ENCODE measurements around the gene DOCK7.
A peak's percentile ranks its signal among the peaks of the same experiment; 100 is the strongest.
"Not testable (repeated sequence)": the region's sequence is repeated elsewhere in the genome, so short reads cannot be mapped to it uniquely, and the experiment has no call there.

The DOCK7 gene

GRCh38 chr1:62544570-62544969 is 143.6 kb downstream of the DOCK7 start:
- no peak for TF ChIP-seq CTCF (IDR thresholded peaks at IDR 0.05; ENCODE audit: extremely low read depth, missing control alignments)
- no peak for DNase-seq (ENCODE audit: low spot score)

DNA sequence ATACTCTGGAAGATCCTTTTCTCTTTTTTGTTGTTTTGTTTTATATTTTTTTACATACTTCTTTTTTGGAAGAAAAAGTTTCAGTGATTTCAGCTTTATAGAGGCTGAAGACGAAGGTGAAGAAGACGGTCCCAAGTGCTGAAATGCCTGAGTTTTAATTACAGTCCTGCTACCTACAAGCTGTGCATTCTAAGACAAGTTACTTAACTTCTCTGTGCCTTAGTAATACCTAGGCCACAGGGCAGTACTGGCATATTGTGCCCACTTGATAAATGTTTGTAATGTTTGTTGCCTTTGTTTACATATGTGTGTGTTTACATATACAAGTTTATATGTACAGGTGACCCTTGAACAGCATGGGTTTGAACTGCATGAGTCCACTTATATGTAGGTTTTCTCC is 147.1 kb downstream of the DOCK7 start:
- TF ChIP-seq CTCF (IDR thresholded peaks at IDR 0.05; ENCODE audit: extremely low read depth, missing control alignments) = no peak
- DNase-seq (ENCODE audit: low spot score) = no peak

DNA sequence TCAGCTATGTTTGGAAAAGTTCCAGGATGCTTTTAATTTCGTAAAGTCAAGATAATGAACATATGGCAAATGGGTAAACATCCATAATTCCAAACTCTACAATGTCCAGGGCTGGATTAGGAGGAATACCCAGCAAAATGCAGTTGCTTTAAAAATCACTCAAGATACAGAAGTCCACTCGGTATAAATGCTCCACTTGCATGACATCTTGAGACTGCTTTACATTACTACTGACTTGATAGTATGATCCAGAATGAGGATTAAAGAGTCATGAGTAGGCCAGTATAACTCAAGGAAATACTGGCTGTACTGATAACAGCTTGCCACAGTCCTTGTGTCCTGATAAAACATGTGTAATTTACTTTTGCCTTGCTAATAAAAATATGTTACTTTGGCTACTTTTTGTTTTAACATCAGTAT is 149.1 kb downstream of the DOCK7 start:
- DNase-seq (ENCODE audit: low spot score) = no peak

GRCh38 chr1:62536865-62537264 is 151.3 kb downstream of the DOCK7 start:
- no peak for TF ChIP-seq CTCF (IDR thresholded peaks at IDR 0.05; ENCODE audit: extremely low read depth, missing control alignments)
- DNase-seq (ENCODE audit: low spot score) = no peak

More for the DNA sequence above, 149.1 kb downstream of the DOCK7 start:
- TF ChIP-seq CTCF (IDR thresholded peaks at IDR 0.05; ENCODE audit: extremely low read depth, missing control alignments) = no peak

DNA sequence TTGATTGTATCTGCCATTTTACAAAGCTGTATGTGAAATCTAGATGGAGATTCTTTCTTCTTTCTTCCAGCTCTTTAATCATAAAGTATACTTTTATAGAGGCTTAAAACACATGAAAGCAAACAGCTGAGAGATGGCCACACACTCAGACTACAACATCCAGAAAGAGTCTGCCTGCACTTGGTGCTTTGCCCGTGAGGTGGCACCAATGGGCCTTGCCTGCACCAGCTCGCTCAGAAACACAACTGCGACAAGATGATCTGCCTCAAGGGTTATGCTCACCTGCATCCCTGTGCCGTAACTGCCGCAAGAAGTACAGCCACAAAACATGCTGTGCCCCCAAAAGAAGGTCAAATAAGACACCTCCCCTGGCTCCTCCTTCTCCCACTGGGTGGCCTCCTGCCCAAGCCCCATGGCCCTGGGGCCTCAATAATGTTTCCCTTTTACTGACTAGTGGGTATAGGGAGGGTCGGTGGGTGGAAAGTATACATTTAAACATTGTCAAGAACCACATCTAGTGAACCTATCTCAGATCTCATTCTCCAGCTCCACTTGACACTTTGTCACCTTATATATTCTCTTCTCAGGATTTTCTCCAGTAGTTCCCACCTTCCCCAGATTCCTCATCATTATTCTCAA is 157.6 kb downstream of the DOCK7 start:
- no peak for DNase-seq (ENCODE audit: low spot score)
- no peak for TF ChIP-seq CTCF (IDR thresholded peaks at IDR 0.05; ENCODE audit: extremely low read depth, missing control alignments)

DNA sequence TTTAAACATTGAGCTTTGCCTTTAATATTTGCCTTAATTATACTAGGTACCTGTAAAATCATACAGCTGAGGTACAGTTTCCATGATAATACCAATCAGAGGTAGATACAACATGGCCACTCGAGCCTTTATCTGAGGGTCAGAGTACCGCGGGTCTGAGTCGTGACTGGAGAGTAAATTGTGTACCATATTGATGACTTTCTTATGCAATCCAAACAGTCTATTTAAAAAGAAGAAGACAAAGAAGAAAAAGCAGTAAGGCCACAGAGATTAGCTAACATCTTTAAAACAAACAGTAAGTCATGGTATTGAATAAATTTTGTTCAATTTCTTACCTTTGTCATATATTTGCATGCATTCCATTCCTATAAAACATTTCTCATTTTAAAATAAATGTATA is 159.0 kb downstream of the DOCK7 start:
- DNase-seq (ENCODE audit: low spot score) = no peak

GRCh38 chr1:62528015-62528414 is 160.2 kb downstream of the DOCK7 start:
- peak; percentile 15 for DNase-seq (ENCODE audit: low spot score)
- TF ChIP-seq CTCF (IDR thresholded peaks at IDR 0.05; ENCODE audit: extremely low read depth, missing control alignments) = no peak

More for the DNA sequence above, 159.0 kb downstream of the DOCK7 start:
- no peak for TF ChIP-seq CTCF (IDR thresholded peaks at IDR 0.05; ENCODE audit: extremely low read depth, missing control alignments)

- DNase-seq (ENCODE audit: low spot score) = not testable (repeated sequence)
Measured at GRCh38 chr1:62527346-62527745, 160.8 kb downstream of the DOCK7 start.
